SK-N-SH (cell line): Measurements from ENCODE around the gene RAB22A. TPM values are rescaled to one million over a fixed set of nuclear protein-coding genes. Genes with fewer than 3 reads are reported as not detected.

ENCODE experiments used
- CTCF ChIA-PET: fragments of 300-600, 350-600 bp; formaldehyde crosslinking; extraction: SDS; loops from one replicate; lab custom pipeline; 2021; lab: Yijun Ruan, JAX
- POLR2A ChIA-PET: fragments of 350-600 bp; sonication (Branson Sonifier 250); formaldehyde crosslinking; extraction: SDS; loops from one replicate; lab custom pipeline; 2020; ENCODE audit warnings: antibody characterized with exemption, inconsistent platforms; lab: Yijun Ruan, JAX
- DNase-seq: peaks from one replicate; pipeline ENCODE4 v3.0.0; 2012
- H2AFZ ChIP-seq: fragments of 200-600 bp; sonication (generic); 2 replicates; pipeline ENCODE4 v1.8.1; 2016; ENCODE audit warnings: antibody characterized with exemption, mild to moderate bottlenecking, low read depth
- H3F3A ChIP-seq: fragments of 200-600 bp; sonication (generic); replicated peaks from 2 replicates; pipeline ENCODE3; 2016; ENCODE audit warnings: antibody characterized with exemption, mild to moderate bottlenecking; ENCODE audit not compliant: insufficient read depth
- H3K27ac ChIP-seq, 2 experiments: fragments of 200-500 bp in 1 of 2; fragments of 200-600 bp in 1 of 2; sonication (Bioruptor generic) in 1 of 2; sonication (generic), shearing (Covaris generic) in 1 of 2; 2 replicates each; pipeline versions ENCODE4 v1.5.1 to v1.6.1; 2014 to 2016; ENCODE audit warnings: low read depth in 2 of 2, inconsistent platforms in 1 of 2, low read length in 1 of 2, mild to moderate bottlenecking in 1 of 2, mixed read lengths in 1 of 2
- H3K27me3 ChIP-seq: fragments of 200-600 bp; sonication (generic), shearing (Covaris generic); 2 replicates; pipeline ENCODE4 v1.6.1; 2016; ENCODE audit warnings: mixed run types; ENCODE audit not compliant: insufficient read depth
- H3K36me3 ChIP-seq, 2 experiments: fragments of 200-500 bp in 1 of 2; fragments of 200-600 bp in 1 of 2; sonication (Bioruptor generic) in 1 of 2; sonication (generic) in 1 of 2; replicated peaks in 1 of 2; 2 replicates each; pipeline versions ENCODE3 to v1.5.1; 2014 to 2016; ENCODE audit warnings: low read length in 1 of 2, mild to moderate bottlenecking in 1 of 2; ENCODE audit not compliant: insufficient read depth in 2 of 2, control insufficient read depth in 1 of 2
- H3K4me1 ChIP-seq, 2 experiments: fragments of 200-500 bp in 1 of 2; fragments of 200-600 bp in 1 of 2; sonication (Bioruptor generic) in 1 of 2; sonication (generic), shearing (Covaris generic) in 1 of 2; 2 replicates each; pipeline versions ENCODE4 v1.5.1 to v1.6.1; 2014 to 2016; ENCODE audit warnings: low read depth in 1 of 2, low read length in 1 of 2, mixed run types in 1 of 2; ENCODE audit not compliant: insufficient read depth in 2 of 2, control insufficient read depth in 1 of 2
- H3K4me2 ChIP-seq: fragments of 200-600 bp; sonication (generic), shearing (Covaris generic); 2 replicates; pipeline ENCODE4 v1.6.1; 2017; ENCODE audit warnings: mixed run types
- H3K4me3 ChIP-seq, 2 experiments: fragments of 200-500 bp in 1 of 2; fragments of 200-600 bp in 1 of 2; sonication (Bioruptor generic) in 1 of 2; sonication (generic), shearing (Covaris generic) in 1 of 2; 2 replicates each; pipeline versions ENCODE4 v1.5.1 to v1.8.1; 2014 to 2016; ENCODE audit warnings: low read depth in 2 of 2, inconsistent platforms in 1 of 2, low read length in 1 of 2, mild to moderate bottlenecking in 1 of 2, mixed read lengths in 1 of 2, moderate library complexity in 1 of 2
- H3K79me2 ChIP-seq: fragments of 200-600 bp; sonication (generic); 2 replicates; pipeline ENCODE4 v1.8.1; 2017; ENCODE audit warnings: mild to moderate bottlenecking; ENCODE audit not compliant: insufficient read depth
- H3K9ac ChIP-seq: fragments of 200-600 bp; sonication (generic); 2 replicates; pipeline ENCODE4 v1.6.1; 2017; ENCODE audit warnings: mixed run types
- H3K9me2 ChIP-seq: fragments of 200-600 bp; sonication (generic); 2 replicates; pipeline ENCODE4 v1.6.1; 2017; ENCODE audit warnings: mixed run types
- H3K9me3 ChIP-seq: fragments of 200-600 bp; sonication (generic); 2 replicates; pipeline ENCODE4 v1.6.1; 2017; ENCODE audit warnings: mixed run types, mild to moderate bottlenecking, moderate library complexity
- H4K20me1 ChIP-seq: fragments of 200-600 bp; sonication (generic); 2 replicates; pipeline ENCODE4 v1.6.1; 2017; ENCODE audit warnings: mild to moderate bottlenecking, mixed run types; ENCODE audit not compliant: insufficient read depth
- CHD2 ChIP-seq: fragments of 150-350 bp; IDR thresholded peaks from 2 replicates; pipeline ENCODE4 v1.6.1; 2018; ENCODE audit warnings: low read length; ENCODE audit not compliant: partially characterized antibody
- FOXM1 ChIP-seq: IDR thresholded peaks from 2 replicates; pipeline ENCODE4 v1.4.0; 2012; ENCODE audit warnings: low read depth, mild to moderate bottlenecking
- GABPA ChIP-seq: IDR thresholded peaks from 2 replicates; pipeline ENCODE4 v1.4.0; 2012; ENCODE audit warnings: low read depth, mild to moderate bottlenecking
- IRF3 ChIP-seq: fragments of 150-350 bp; IDR thresholded peaks from 2 replicates; pipeline ENCODE4 v1.6.1; 2016; ENCODE audit warnings: mild to moderate bottlenecking, low read depth, low read length
- JUND ChIP-seq: IDR thresholded peaks from 2 replicates; pipeline ENCODE4 v1.4.0; 2012
- NFIC ChIP-seq: IDR thresholded peaks from 2 replicates; pipeline ENCODE4 v1.4.0; 2012; ENCODE audit warnings: borderline replicate concordance
- NRF1 ChIP-seq: IDR thresholded peaks from 2 replicates; pipeline ENCODE4 v1.6.1; 2012; ENCODE audit warnings: low read depth, mild to moderate bottlenecking, low read length
- POLR2AphosphoS5 ChIP-seq: IDR thresholded peaks from 2 replicates; pipeline ENCODE4 v1.6.1; 2012; ENCODE audit warnings: low read depth, low read length
- RCOR1 ChIP-seq: fragments of 150-350 bp; IDR thresholded peaks from 2 replicates; pipeline ENCODE4 v1.6.1; 2017; ENCODE audit warnings: antibody characterized with exemption, low read length
- TAF1 ChIP-seq: IDR thresholded peaks from 2 replicates; pipeline ENCODE4 v1.6.1; 2012; ENCODE audit warnings: low read depth, mild to moderate bottlenecking, low read length, moderate library complexity, borderline replicate concordance
- TCF12 ChIP-seq: IDR thresholded peaks from 2 replicates; pipeline ENCODE4 v1.4.0; 2012
- TEAD4 ChIP-seq: IDR thresholded peaks from 2 replicates; pipeline ENCODE4 v1.4.0; 2012; ENCODE audit warnings: mild to moderate bottlenecking, borderline replicate concordance; ENCODE audit not compliant: insufficient read depth
- USF1 ChIP-seq: IDR thresholded peaks from 2 replicates; pipeline ENCODE4 v1.4.0; 2012; ENCODE audit warnings: low read depth, borderline replicate concordance
- YY1 ChIP-seq: IDR thresholded peaks from 2 replicates; pipeline ENCODE4 v1.4.0; 2012; ENCODE audit warnings: low read depth, mild to moderate bottlenecking
- ZBTB33 ChIP-seq: IDR thresholded peaks from 2 replicates; pipeline ENCODE4 v1.4.0; 2012; ENCODE audit warnings: low read depth, borderline replicate concordance
- WGBS: methylation state at CpG from one replicate; pipeline ENCODE4 v1.1.6; 2017; ENCODE audit warnings: low lambda C conversion rate; 5-methylcytosine and 5-hydroxymethylcytosine counted together
- polyA plus RNA-seq, 3 experiments: library from polyadenylated mRNA; depleted of rRNA; stranded (reverse); fragments of >200 nt; gene quantifications; 2 replicates each; pipeline ENCODE4 v1.2.3, GENCODE V29; 2012

The RAB22A gene
- polyA plus RNA-seq, 1 of the 3 experiments (the other 2 are of a cell fraction) = 10.7 TPM

GRCh38 chr20:58308290-58308679 is 1.2 kb upstream of the RAB22A start:
- Histone ChIP-seq H3F3A (peaks cover 4% of the 10 kb centered on the region), H3K4me3 (peak overlapping the region; percentile 69 to 71; a peak in 3 of 4 replicates), H3K4me2 (peak overlapping the region; percentile 78), H2AFZ (no peak overlapping the region), H3K27ac (no peak overlapping the region), H3K4me1 (peaks cover 4 to 7% of the 10 kb centered on the region in 2 experiments; a peak in 3 of 4 replicates), H3K36me3 (peaks cover 15 to 26% of the 10 kb centered on the region in 2 experiments), H3K79me2 (peaks cover 89% of the 10 kb centered on the region), H3K9me3 (no peaks in the 10 kb centered on the region), H3K9me2 (no peaks in the 10 kb centered on the region), H4K20me1 (no peaks in the 10 kb centered on the region), H3K9ac (peak overlapping the region; percentile 82; the same call in 1 of the 2 replicates), H3K27me3 (no peaks in the 10 kb centered on the region)
- WGBS = 93% methylated on average over 9 of the region's 9 CpGs
- no peak for DNase-seq
- CTCF ChIA-PET = no interaction called here
- POLR2A ChIA-PET = no interaction called here
- TF ChIP-seq IRF3 (no peak), TCF12 (no peak), RCOR1 (no peak), NRF1 (no peak), CHD2 (no peak), NFIC (no peak), TEAD4 (no peak), GABPA (no peak)

- Histone ChIP-seq H3K27ac (peak overlapping the region; percentile 55 to 58), H2AFZ (peak overlapping the region; percentile 87; the same call in 1 of the 2 replicates), H3K9me2 (no peaks in the 10 kb centered on the region), H3K9ac (peak overlapping the region; percentile 82), H3K9me3 (no peaks in the 10 kb centered on the region), H3F3A (peaks cover 4% of the 10 kb centered on the region), H3K27me3 (no peaks in the 10 kb centered on the region), H4K20me1 (no peaks in the 10 kb centered on the region), H3K79me2 (peaks cover 90% of the 10 kb centered on the region), H3K36me3 (peaks cover 21 to 30% of the 10 kb centered on the region in 2 experiments), H3K4me2 (peak overlapping the region; percentile 78), H3K4me1 (peaks cover 4 to 7% of the 10 kb centered on the region in 2 experiments; a peak in 3 of 4 replicates), H3K4me3 (peak overlapping the region; percentile 69 to 71)
- ChIA-PET POLR2A (no interaction called here), CTCF (interaction anchor here (1.1 kb wide), 1 partner anchor 47 kb away, joined by 4 read pairs; no protein-coding TSS in a partner anchor)
- peak; percentile 92 for DNase-seq
- 43% methylated on average over 28 of the region's 41 CpGs for WGBS
- no peak for TF ChIP-seq JUND
- TF ChIP-seq ZBTB33 = no peak
- TF ChIP-seq POLR2AphosphoS5 = peak; percentile 40; the same call in 1 of the 2 replicates
- no peak for TF ChIP-seq GABPA
- TF ChIP-seq USF1 = no peak
- no peak for TF ChIP-seq FOXM1
- peak; percentile 88 for TF ChIP-seq YY1
- TF ChIP-seq TAF1 = no peak
- no peak for TF ChIP-seq TCF12
- TF ChIP-seq NRF1 = no peak
These were observed 611 bp upstream of the RAB22A start for GRCh38 chr20:58308680-58309527.
